NCI-H510A treated with DMSO at 0.1 percent for 48 hours (cell line): ENCODE data around the gene SEMA5A.

Source experiments
- DNase-seq: peaks from one replicate; lab custom pipeline; 2025; lab: John Stamatoyannopoulos, UW

Gene SEMA5A

DNA sequence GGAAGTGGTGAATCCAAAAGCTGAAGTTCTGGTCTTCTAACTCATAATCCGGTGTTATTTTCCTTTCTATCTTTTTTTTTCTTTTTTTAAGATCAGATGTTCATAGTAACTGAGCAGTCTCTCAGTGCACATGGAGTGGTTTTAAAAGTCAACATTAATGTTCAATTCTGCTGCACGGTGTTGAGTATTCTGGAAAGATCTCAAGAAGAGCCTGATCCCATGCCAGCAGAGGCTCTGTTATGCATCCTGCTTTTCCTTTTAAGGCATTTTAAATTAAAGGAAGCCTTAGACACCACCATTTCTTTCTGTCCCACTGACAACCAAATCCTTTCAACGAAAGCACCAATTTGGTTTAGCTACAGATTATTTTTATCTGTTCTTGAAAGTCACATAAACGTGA lies 33.4 kb downstream of the SEMA5A start:
- no peak for DNase-seq

DNA sequence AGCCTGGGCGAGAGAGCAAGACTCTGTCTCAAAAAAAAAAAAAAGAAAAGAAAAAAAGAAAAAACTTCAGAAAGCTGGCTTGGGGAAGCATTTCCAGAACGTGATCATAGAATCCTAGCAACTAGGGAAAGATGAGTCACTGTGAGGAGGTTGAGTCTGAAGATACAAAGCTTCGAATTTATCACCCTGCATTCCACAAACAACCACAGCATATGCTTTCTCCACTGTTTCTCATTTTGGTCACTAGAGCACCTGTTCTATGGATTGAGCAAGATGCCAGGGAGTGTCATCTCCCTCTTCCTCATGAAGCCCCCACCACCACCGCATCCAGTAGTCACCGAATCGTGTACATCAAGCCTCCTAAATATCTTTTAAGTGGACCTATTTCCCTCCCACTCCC lies 37.9 kb downstream of the SEMA5A start:
- DNase-seq = no peak

DNA sequence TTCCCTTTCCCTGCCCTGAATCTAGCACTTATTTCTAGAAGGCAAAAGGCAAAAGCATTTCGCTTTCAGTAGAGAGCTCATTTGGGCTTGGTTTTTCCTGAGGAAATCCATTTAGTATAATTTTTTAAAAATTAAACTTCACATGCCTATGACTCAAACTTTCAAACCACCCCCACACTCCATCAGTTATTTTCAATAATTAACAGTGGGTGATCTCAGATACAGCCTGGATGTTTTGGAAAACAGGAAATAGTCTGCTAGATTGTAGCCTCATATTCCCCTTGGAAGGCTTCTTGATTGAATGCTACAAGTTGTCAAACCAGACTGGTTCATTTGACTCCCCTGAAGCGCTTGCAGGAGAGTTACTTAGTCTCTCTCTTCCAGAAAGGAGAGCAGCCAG lies 40.6 kb downstream of the SEMA5A start:
- no peak for DNase-seq

- no peak for DNase-seq
Measured at GRCh38 chr5:9502864-9503263, 43.0 kb downstream of the SEMA5A start.

- no peak for DNase-seq
Measured at GRCh38 chr5:9502050-9502834, 43.6 kb downstream of the SEMA5A start.

DNA sequence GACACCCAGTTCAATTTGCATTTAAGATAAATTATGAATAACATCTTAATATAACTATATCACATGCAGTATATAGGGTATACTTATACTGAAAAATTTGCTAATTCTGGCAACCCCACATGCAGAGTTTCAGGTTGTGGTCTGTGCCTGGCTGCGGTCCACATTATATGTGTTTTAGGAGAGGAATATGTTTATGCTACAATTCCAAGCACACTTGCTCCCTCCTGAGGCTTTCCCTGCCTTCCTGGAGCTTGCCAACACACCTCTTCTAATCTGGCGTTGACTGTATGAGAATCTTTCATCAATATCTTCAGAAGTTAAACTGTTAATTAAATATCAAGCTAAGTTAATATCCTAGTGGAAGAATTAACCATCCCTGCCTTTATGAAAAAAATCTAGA lies 45.2 kb downstream of the SEMA5A start:
- DNase-seq = no peak

DNA sequence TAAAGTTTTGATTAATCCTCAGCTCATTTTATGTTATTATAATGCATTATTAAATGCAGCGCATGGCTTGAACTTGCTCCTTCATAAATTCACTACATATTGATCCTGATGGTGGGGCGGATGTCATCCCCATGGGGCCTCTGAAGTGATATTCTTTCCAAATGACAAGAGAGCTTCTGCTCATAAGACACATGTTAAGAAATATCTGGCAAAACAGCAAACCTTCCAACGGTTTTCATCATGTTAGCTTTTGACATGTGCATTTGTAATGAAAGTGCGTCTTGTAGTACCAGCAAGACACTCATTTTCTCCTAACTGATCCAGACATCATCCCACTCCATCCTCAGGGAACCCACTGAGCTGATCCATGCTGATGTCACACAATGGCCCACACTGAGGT lies 45.7 kb downstream of the SEMA5A start:
- DNase-seq = no peak

- no peak for DNase-seq
Measured at GRCh38 chr5:9499498-9499876, 46.4 kb downstream of the SEMA5A start.

- DNase-seq = peak; percentile 41
Measured at GRCh38 chr5:9498541-9499497, 47.1 kb downstream of the SEMA5A start.

- DNase-seq = peak; percentile 53
Measured at GRCh38 chr5:9497347-9497746, 48.5 kb downstream of the SEMA5A start.

DNA sequence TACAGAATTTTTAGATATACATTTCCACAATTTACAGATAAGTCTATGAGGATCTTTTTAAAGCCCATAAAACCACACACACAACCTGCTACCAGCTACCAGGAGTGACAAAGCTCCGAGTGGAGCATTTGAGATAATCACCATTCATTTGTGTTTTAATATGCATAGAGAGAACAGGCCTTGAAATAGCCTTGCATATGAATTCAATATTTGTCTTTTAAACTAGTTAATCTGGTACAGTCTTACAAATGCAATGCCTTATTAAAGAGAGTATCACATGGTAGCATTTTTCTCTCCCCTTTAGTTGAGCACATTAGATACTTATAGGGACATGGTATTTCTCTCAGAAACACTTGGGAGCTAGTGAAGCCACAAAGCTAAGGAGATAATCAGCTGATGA lies 49.1 kb downstream of the SEMA5A start:
- DNase-seq = no peak

DNA sequence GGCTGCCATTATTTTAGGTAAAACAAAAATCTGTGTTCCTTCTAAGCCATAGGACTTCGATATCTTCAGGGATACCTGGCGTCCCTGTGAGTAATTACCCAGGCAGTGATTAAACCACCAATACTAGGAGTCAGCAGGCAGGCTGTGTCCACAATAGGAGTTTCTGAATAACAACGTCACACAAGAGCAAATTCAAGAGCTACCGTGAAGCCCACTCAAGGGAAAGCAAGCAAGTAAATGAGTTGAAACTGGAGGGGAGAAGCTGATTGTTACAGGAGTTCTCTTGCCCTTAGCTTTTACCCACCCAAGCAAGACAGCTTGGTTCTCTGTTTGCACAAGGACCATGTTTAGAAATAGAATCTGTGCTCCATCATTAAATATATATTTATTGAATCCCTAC lies 50.8 kb downstream of the SEMA5A start:
- DNase-seq = no peak

GRCh38 chr5:9494301-9494700 lies 51.6 kb downstream of the SEMA5A start:
- no peak for DNase-seq

- DNase-seq = no peak
Measured at GRCh38 chr5:9490494-9491097, 55.3 kb downstream of the SEMA5A start.

- no peak for DNase-seq
Measured at GRCh38 chr5:9483779-9484178, 62.1 kb downstream of the SEMA5A start.

DNA sequence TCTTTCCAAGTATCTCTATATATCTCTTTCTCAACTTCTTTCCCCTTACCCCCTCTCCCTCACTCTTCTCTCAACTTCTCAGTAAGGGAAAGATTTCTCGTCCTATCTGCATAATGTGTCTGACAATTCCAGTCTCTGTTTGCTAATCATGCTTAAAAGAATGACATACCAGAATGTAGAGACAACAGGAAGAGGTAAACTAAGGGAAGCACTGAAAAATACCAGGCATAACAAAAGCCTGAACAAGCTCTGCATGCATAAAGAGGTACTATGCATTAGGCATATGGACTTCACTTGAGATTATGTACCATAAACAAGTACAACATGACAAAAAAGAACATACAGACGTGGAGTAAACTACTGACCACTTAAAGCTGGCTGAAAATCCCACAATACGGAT lies 62.6 kb downstream of the SEMA5A start:
- DNase-seq = no peak

DNA sequence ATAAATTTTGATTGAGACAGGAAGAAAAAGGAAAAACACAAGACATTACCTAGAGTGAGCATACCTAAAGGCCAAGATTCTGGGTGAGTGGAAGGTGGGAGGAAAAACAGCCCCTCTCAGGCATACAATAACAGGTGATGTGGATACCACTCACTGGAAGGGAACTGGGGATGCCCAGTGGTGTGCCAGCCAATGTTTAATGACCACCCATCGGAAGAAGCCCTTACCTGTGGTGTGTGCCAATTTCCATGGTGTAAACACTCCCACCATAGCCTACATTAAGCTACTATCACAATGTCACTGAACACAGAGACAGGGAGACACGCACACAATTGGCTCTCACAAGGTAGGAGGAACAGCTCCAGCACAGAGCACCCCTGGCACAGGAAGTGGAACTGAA lies 63.5 kb downstream of the SEMA5A start:
- no peak for DNase-seq

- no peak for DNase-seq
Measured at GRCh38 chr5:9480499-9480898, 65.4 kb downstream of the SEMA5A start.

DNA sequence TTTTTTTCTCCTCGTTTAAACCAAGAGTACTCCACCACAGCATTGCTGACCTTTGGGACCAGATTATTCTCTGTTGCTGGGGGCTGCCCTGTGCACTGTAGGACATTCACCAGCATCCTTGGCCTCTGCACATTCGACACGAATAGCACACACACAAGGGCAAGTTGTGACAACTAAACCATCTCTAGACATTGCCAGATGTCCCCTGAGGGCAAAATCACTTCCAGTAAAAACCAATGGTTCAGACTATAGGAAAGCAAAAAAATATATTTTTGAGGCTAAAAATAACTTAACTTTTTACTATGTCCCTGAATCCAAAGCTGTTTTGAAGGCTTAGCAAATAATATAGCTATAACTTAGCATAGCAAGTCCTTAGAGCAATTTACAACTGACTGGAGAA lies 65.9 kb downstream of the SEMA5A start:
- DNase-seq = no peak

GRCh38 chr5:9479361-9479760 lies 66.5 kb downstream of the SEMA5A start:
- no peak for DNase-seq

DNA sequence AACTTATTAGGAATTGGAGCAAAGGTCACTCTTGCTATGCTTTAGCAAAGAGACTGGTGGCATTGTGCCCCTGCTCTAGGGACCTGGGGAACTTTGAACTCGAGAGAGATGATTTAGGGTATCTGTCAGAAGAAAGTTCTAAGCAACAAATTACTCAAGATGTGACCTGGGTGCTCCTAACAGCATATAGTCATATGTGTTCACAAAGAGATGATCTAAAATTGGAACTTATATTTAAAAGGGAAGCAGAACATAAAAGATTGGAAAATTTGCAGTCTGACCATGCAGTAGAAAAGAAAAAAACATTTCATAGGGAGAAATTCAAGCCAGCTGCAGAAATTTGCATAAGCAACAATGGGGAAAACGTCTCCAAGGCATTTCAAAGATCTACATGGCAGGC lies 68.3 kb downstream of the SEMA5A start:
- DNase-seq = no peak

GRCh38 chr5:9474219-9475002 lies 71.5 kb downstream of the SEMA5A start:
- DNase-seq = no peak
